ENCODE measurements around the gene THBS1.

Gene THBS1

DNA sequence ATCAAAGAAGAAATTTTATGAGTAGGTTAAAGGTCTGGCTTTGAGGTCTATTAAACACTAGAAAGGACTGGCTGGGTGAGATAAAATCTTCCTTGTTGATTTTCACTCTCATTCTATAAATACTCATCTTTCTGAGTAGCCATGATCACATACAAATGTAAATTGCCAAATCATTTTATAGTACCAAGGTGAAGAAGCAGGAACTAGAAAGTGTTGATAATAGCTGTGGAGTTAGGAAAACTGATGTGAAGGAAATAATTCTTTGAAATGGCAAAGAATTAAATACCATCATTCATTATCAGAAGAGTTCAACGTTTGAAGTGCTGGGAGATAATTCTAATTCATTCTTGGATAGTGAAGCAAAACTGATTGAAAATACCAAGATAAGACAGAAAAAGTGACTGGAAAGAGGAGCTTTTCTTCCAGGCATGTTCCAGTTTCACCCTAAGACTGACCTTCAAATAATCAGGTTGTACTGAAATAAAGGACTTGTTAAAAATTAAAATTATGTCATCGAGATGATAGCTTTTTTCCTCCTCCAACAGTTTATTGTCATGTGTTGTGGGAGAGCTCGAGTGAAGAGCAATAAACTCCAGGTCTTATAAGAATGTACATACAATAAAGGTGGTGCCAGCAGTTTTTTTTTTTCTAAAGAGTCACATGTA is 17.4 kb downstream of the THBS1 start:
- Mint-ChIP-seq H3K27ac (no peak overlapping the region), H3K9me3 (no peaks in the 10 kb centered on the region), H3K4me3 (no peak overlapping the region), H3K27me3 (no peaks in the 10 kb centered on the region), H3K36me3 (ENCODE audit: low read depth) (peaks cover 2% of the 10 kb centered on the region), H3K4me1 (peaks cover 8% of the 10 kb centered on the region)
- DNase-seq (no peak), ATAC-seq (no peak)

DNA sequence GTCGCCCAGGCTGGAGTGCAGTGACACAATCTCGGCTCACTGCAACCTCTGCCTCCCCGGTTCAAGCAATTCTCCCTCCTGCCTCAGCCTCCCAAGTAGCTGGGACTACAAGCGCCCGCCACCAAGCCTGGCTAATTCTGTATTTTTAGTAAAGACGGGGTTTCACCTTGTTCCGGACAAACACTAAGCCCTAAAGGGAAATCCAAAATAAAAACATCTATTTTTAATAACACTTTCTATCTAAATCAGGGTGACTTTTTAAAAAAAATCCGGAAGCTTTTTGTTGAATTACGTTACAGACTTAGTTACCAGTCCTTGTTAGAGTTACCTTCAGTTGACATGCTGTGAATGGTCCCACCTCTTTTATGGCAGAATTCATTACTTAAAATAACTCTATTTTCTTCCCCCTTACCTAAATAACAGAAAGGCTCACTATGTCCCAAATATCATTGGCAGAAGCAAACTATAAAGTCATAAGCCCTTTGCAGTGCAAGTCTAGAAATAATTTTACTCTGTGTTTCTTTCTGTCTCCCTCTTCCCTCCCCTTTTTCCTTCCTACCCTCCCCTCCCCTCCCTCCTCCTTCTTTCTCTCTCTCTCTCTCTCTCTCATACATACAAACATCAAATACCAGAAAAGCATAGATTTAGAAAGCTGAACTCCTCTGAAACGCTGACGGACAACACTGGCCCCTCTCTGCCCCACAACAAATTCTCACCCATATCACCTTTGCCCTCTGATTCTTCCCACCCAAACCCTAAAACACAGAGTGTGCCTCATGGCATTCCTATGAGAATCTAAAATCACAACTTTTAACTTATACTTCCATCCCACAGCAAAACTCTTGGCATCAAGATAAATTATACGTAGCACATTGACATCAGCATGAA is 18.3 kb downstream of the THBS1 start:
- Mint-ChIP-seq H3K4me1 (peaks cover 2% of the 10 kb centered on the region), H3K27ac (no peak overlapping the region), H3K9me3 (no peaks in the 10 kb centered on the region), H3K27me3 (no peaks in the 10 kb centered on the region), H3K36me3 (ENCODE audit: low read depth) (no peaks in the 10 kb centered on the region), H3K4me3 (no peak overlapping the region)
- ATAC-seq = no peak
- no peak for DNase-seq

GRCh38 chr15:39599871-39600270 is 19.0 kb downstream of the THBS1 start:
- no peak overlapping the region for H3K4me3 Mint-ChIP-seq
- H3K4me1 Mint-ChIP-seq = no peaks in the 10 kb centered on the region
- no peak overlapping the region for H3K27ac Mint-ChIP-seq
- H3K9me3 Mint-ChIP-seq = no peaks in the 10 kb centered on the region
- ATAC-seq (no peak), DNase-seq (no peak)
- H3K36me3 Mint-ChIP-seq (ENCODE audit: low read depth) = no peaks in the 10 kb centered on the region
- no peaks in the 10 kb centered on the region for H3K27me3 Mint-ChIP-seq

DNA sequence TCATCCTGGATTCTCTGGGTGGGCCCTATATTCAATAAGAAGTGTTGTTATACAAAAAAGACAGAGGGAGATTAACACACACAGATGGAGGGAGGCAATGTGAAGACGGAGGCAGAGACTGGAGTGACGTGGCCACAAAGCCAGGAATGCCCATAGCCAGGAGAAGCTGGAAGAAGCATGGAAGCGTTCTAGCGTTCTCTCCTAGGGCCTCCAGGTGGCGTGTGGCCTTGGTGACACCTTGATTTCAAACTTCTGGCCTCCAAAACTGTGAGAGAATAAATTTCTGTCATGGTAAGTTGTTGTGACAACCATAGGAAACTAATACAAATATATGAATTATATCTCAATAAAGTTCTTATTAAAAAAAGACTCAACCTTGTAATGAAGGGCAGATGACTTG is 21.3 kb downstream of the THBS1 start:
- H3K4me3 Mint-ChIP-seq = no peak overlapping the region
- ATAC-seq (no peak), DNase-seq (no peak)
- H3K4me1 Mint-ChIP-seq = no peaks in the 10 kb centered on the region
- H3K27ac Mint-ChIP-seq = no peak overlapping the region
- no peaks in the 10 kb centered on the region for H3K9me3 Mint-ChIP-seq
- no peaks in the 10 kb centered on the region for H3K36me3 Mint-ChIP-seq (ENCODE audit: low read depth)
- H3K27me3 Mint-ChIP-seq = no peaks in the 10 kb centered on the region

- Mint-ChIP-seq H3K27ac (no peak overlapping the region), H3K27me3 (no peaks in the 10 kb centered on the region), H3K36me3 (ENCODE audit: low read depth) (peaks cover 1% of the 10 kb centered on the region), H3K4me1 (peaks cover 7% of the 10 kb centered on the region), H3K4me3 (no peak overlapping the region), H3K9me3 (peaks cover 8% of the 10 kb centered on the region)
- ATAC-seq (no peak), DNase-seq (no peak)
Observed at GRCh38 chr15:39605146-39605545, 24.3 kb downstream of the THBS1 start.

- Mint-ChIP-seq H3K4me1 (peaks cover 7% of the 10 kb centered on the region), H3K27me3 (no peaks in the 10 kb centered on the region), H3K4me3 (no peak overlapping the region), H3K27ac (no peak overlapping the region), H3K36me3 (ENCODE audit: low read depth) (peaks cover 13% of the 10 kb centered on the region), H3K9me3 (peaks cover 25% of the 10 kb centered on the region)
- no peak for DNase-seq
- ATAC-seq = no peak
Observed at GRCh38 chr15:39608185-39609139, 27.6 kb downstream of the THBS1 start.

- peaks cover 7% of the 10 kb centered on the region for H3K4me1 Mint-ChIP-seq
- H3K27me3 Mint-ChIP-seq = no peaks in the 10 kb centered on the region
- no peak for ATAC-seq
- H3K9me3 Mint-ChIP-seq = peaks cover 25% of the 10 kb centered on the region
- no peak for DNase-seq
- no peak overlapping the region for H3K27ac Mint-ChIP-seq
- peaks cover 14% of the 10 kb centered on the region for H3K36me3 Mint-ChIP-seq (ENCODE audit: low read depth)
- no peak overlapping the region for H3K4me3 Mint-ChIP-seq
Observed at GRCh38 chr15:39609166-39609916, 28.5 kb downstream of the THBS1 start.

GRCh38 chr15:39610665-39611064 is 29.8 kb downstream of the THBS1 start:
- H3K27ac Mint-ChIP-seq = no peak overlapping the region
- ATAC-seq = no peak
- no peak overlapping the region for H3K4me3 Mint-ChIP-seq
- no peak for DNase-seq
- H3K27me3 Mint-ChIP-seq = no peaks in the 10 kb centered on the region
- H3K9me3 Mint-ChIP-seq = peaks cover 30% of the 10 kb centered on the region
- H3K36me3 Mint-ChIP-seq (ENCODE audit: low read depth) = peaks cover 14% of the 10 kb centered on the region
- peaks cover 7% of the 10 kb centered on the region for H3K4me1 Mint-ChIP-seq

DNA sequence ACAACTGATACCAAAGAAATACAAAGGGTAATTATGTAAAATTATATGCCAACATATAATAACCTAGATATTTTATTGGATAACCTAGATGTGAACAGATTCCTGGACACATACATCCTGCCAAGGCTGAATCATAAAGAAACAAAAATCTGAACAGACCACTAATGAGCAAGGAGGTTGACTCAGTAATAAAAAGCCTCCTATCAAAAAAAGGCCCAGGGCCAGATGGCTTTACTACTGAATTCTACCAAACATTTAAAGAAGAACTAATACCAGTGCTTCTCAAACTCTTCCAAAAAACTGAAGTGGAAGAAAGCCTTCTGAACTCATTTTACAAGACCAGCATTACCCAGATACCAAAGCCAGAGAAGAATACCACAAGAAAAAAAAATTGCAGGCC is 32.4 kb downstream of the THBS1 start:
- no peak overlapping the region for H3K4me3 Mint-ChIP-seq
- peaks cover 28% of the 10 kb centered on the region for H3K9me3 Mint-ChIP-seq
- peaks cover 2% of the 10 kb centered on the region for H3K27me3 Mint-ChIP-seq
- H3K4me1 Mint-ChIP-seq = peaks cover 8% of the 10 kb centered on the region
- no peak overlapping the region for H3K27ac Mint-ChIP-seq
- DNase-seq = no peak
- ATAC-seq = no peak
- H3K36me3 Mint-ChIP-seq (ENCODE audit: low read depth) = peaks cover 14% of the 10 kb centered on the region

DNA sequence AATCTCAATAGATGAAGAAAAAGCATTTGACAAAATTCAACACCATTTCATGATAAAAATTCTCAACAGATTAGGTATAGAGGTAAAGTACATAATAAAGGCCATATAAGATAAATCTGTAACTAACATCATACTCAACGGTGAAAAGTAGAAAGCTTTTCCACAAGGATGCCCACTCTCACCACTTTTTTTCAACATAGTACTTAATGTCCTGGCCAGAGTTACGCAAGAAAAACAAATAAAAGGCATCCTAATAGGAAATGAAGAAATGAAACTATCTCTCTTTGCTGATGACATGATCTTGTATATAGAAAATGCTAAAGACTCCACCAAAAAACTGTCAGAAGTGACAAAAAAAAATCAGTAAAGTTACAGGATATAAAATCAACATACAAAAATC is 33.0 kb downstream of the THBS1 start:
- DNase-seq (no peak), ATAC-seq (no peak)
- Mint-ChIP-seq H3K27ac (no peak overlapping the region), H3K9me3 (peaks cover 23% of the 10 kb centered on the region), H3K4me1 (peaks cover 4% of the 10 kb centered on the region), H3K36me3 (ENCODE audit: low read depth) (peaks cover 14% of the 10 kb centered on the region), H3K4me3 (no peak overlapping the region), H3K27me3 (peaks cover 2% of the 10 kb centered on the region)

- H3K4me1 Mint-ChIP-seq = peaks cover 3% of the 10 kb centered on the region
- H3K27me3 Mint-ChIP-seq = peaks cover 2% of the 10 kb centered on the region
- H3K27ac Mint-ChIP-seq = no peak overlapping the region
- no peak overlapping the region for H3K4me3 Mint-ChIP-seq
- peaks cover 3% of the 10 kb centered on the region for H3K36me3 Mint-ChIP-seq (ENCODE audit: low read depth)
- no peak for DNase-seq
- no peak for ATAC-seq
- peaks cover 11% of the 10 kb centered on the region for H3K9me3 Mint-ChIP-seq
Observed at GRCh38 chr15:39616731-39617455, 36.0 kb downstream of the THBS1 start.

DNA sequence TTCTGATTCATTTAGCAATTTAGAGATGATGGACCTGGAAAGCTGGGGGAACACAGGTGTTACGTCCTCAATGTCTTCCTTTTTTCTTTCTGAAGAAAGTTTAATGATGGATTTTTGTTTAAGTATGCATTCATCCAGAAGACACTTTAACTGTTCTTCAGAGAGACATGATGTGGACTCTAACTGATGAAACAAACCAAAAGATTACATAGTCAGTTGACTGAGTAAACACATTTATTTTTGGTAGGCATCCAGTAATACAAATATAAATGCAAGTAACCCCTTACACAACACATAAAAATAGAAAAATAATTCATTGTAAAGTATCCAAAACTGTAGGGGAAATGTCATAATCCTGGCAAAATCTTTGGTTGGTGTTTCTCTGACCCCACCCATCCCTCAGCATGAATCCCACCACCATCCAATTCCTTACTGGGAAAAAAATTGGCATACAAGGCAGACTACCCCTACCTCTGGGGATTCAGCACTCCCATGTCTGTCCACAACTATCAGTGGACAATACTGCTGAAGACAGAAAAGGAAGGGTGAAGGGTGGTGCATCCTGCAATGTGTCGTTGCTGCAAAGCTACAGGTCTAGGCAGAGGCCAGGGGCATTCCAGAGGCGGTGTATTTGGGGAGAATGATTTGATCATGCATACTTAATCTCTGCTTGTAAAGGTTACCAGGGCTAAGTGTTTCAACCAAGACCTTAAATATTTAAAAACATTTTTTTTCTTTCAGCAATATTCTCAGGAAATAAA is 37.4 kb downstream of the THBS1 start:
- ATAC-seq = no peak
- no peak overlapping the region for H3K4me3 Mint-ChIP-seq
- no peak overlapping the region for H3K27ac Mint-ChIP-seq
- H3K9me3 Mint-ChIP-seq = peaks cover 5% of the 10 kb centered on the region
- peaks cover 2% of the 10 kb centered on the region for H3K27me3 Mint-ChIP-seq
- peaks cover 13% of the 10 kb centered on the region for H3K4me1 Mint-ChIP-seq
- DNase-seq = no peak
- H3K36me3 Mint-ChIP-seq (ENCODE audit: low read depth) = peaks cover 2% of the 10 kb centered on the region

DNA sequence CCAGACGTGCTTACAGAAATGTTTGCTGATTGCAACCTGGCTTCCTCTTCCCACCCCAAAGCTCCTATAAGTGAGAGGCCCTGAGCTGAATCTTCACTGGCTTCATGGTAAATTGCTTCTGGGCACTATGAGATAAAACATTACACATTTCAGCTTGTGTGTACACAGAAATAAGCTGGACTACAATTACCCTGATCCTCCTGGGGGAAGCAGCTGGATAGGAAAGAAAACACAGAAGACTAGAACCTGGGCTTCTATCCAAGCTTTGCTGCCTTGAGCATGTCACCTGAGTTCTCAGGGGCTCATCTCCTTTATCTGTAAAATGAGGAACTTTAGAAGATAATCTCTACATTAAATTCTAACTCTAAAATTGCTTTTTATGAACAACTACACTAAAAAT is 40.3 kb downstream of the THBS1 start:
- peaks cover 43% of the 10 kb centered on the region for H3K4me1 Mint-ChIP-seq
- no peak for DNase-seq
- no peak overlapping the region for H3K27ac Mint-ChIP-seq
- peaks cover 1% of the 10 kb centered on the region for H3K27me3 Mint-ChIP-seq
- no peak overlapping the region for H3K4me3 Mint-ChIP-seq
- ATAC-seq = no peak
- peaks cover 5% of the 10 kb centered on the region for H3K9me3 Mint-ChIP-seq
- peaks cover 5% of the 10 kb centered on the region for H3K36me3 Mint-ChIP-seq (ENCODE audit: low read depth)

Measured in activated naive CD8-positive, alpha-beta T cell treated with anti-CD3 and anti-CD28 coated beads, Interleukin-2, amount 50 U/mL, for 24 hours (primary cell).